Measurements from ENCODE around the gene MBD5. TPM values are rescaled to one million over a fixed set of nuclear protein-coding genes. Genes with fewer than 3 reads are reported as not detected.

Gene MBD5
- polyA plus RNA-seq, 1 of the 3 experiments (the other 2 are of a cell fraction), result 7.4 TPM

DNA sequence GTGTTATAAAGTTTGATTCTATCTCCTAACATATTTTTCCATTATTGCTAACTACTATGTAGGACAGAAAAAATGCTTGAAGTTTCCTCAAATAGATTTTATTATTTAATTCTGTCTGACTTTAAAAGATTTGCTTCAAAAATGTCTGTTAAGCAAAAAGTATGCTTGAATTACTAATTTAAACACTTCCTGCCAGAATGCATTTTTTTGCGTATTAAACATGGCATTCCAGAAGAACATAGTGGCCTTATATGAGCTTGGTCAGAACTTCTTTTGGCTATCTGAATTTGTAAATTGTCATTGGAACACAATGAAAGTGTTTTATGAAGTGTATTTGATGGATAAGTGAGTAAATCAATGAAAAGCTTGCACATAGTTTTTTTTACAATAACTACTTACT is 37.8 kb downstream of the MBD5 start:
- no peak for DNase-seq
- Histone ChIP-seq H3K4me1 (ENCODE audit: control insufficient read depth in 1 of 2, insufficient read depth in 2 of 2, low read depth in 1 of 2, low read length in 1 of 2) (peaks cover 3 to 5% of the 10 kb centered on the region in 2 experiments; a peak in 2 of 4 replicates), H4K20me1 (ENCODE audit: insufficient read depth) (no peaks in the 10 kb centered on the region), H3K79me2 (ENCODE audit: insufficient read depth) (peaks cover 9% of the 10 kb centered on the region; the same call in 1 of the 2 replicates), H3K36me3 (replicated peaks in 1 of 2; ENCODE audit: control insufficient read depth in 1 of 2, insufficient read depth in 2 of 2, low read length in 1 of 2) (peaks cover 0 to 12% of the 10 kb centered on the region in 2 experiments), H3K27me3 (ENCODE audit: insufficient read depth) (no peaks in the 10 kb centered on the region), H3K4me3 (ENCODE audit: low read depth in 2 of 2, low read length in 1 of 2) (no peak overlapping the region), H3K9ac (no peak overlapping the region), H3K9me3 (no peaks in the 10 kb centered on the region), H2AFZ (ENCODE audit: low read depth) (no peak overlapping the region), H3K9me2 (no peaks in the 10 kb centered on the region; the same call in 1 of the 2 replicates), H3K27ac (ENCODE audit: low read depth in 2 of 2, low read length in 1 of 2) (no peak overlapping the region), H3K4me2 (no peak overlapping the region), H3F3A (replicated peaks; ENCODE audit: insufficient read depth) (no peaks in the 10 kb centered on the region)
- 88% methylated on average over 1 of the region's 1 CpG for WGBS (ENCODE audit: low lambda C conversion rate)
- ChIA-PET CTCF (no interaction called here), POLR2A (no interaction called here)
- TF ChIP-seq USF2 (IDR thresholded peaks at IDR 0.05; ENCODE audit: borderline replicate concordance, low read depth, low read length) (no peak), FOXJ3 (CRISPR knock-in tag; IDR thresholded peaks at IDR 0.05) (no peak), TAF1 (IDR thresholded peaks at IDR 0.05; ENCODE audit: borderline replicate concordance, low read depth, low read length) (no peak), NFIC (IDR thresholded peaks at IDR 0.05; ENCODE audit: borderline replicate concordance) (no peak), MEF2A (IDR thresholded peaks at IDR 0.05; ENCODE audit: borderline replicate concordance, low read depth) (no peak), ELF1 (IDR thresholded peaks at IDR 0.05) (no peak), SIN3A (IDR thresholded peaks at IDR 0.05; ENCODE audit: borderline replicate concordance, low read depth, low read length) (no peak), RFX5 (IDR thresholded peaks at IDR 0.05; ENCODE audit: low read length) (no peak), GATA2 (CRISPR knock-in tag; IDR thresholded peaks at IDR 0.05) (no peak)
- TF ChIP-seq, protein P1, sequence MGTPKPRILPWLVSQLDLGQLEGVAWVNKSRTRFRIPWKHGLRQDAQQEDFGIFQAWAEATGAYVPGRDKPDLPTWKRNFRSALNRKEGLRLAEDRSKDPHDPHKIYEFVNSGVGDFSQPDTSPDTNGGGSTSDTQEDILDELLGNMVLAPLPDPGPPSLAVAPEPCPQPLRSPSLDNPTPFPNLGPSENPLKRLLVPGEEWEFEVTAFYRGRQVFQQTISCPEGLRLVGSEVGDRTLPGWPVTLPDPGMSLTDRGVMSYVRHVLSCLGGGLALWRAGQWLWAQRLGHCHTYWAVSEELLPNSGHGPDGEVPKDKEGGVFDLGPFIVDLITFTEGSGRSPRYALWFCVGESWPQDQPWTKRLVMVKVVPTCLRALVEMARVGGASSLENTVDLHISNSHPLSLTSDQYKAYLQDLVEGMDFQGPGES (IDR thresholded peaks at IDR 0.05; ENCODE audit: low read depth, low read length), result no peak
- TF ChIP-seq, protein P2, sequence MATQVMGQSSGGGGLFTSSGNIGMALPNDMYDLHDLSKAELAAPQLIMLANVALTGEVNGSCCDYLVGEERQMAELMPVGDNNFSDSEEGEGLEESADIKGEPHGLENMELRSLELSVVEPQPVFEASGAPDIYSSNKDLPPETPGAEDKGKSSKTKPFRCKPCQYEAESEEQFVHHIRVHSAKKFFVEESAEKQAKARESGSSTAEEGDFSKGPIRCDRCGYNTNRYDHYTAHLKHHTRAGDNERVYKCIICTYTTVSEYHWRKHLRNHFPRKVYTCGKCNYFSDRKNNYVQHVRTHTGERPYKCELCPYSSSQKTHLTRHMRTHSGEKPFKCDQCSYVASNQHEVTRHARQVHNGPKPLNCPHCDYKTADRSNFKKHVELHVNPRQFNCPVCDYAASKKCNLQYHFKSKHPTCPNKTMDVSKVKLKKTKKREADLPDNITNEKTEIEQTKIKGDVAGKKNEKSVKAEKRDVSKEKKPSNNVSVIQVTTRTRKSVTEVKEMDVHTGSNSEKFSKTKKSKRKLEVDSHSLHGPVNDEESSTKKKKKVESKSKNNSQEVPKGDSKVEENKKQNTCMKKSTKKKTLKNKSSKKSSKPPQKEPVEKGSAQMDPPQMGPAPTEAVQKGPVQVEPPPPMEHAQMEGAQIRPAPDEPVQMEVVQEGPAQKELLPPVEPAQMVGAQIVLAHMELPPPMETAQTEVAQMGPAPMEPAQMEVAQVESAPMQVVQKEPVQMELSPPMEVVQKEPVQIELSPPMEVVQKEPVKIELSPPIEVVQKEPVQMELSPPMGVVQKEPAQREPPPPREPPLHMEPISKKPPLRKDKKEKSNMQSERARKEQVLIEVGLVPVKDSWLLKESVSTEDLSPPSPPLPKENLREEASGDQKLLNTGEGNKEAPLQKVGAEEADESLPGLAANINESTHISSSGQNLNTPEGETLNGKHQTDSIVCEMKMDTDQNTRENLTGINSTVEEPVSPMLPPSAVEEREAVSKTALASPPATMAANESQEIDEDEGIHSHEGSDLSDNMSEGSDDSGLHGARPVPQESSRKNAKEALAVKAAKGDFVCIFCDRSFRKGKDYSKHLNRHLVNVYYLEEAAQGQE (IDR thresholded peaks at IDR 0.05; ENCODE audit: low read depth, low read length), result no peak
- TF ChIP-seq, protein P3, sequence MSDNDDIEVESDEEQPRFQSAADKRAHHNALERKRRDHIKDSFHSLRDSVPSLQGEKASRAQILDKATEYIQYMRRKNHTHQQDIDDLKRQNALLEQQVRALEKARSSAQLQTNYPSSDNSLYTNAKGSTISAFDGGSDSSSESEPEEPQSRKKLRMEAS (IDR thresholded peaks at IDR 0.05; ENCODE audit: low read depth), result no peak

All from SK-N-SH (cell line).